GM12878 (cell line): Measurements from ENCODE around the gene LSAMP. TPM values are rescaled to one million over a fixed set of nuclear protein-coding genes. Genes with fewer than 3 reads are reported as not detected.

ENCODE experiments used
- ATAC-seq: fragments of 200-7000 bp; cut with Tn5 transposase; 3 replicates; pipeline ENCODE4 v1.9.1; 2020; ENCODE audit warnings: mild to moderate bottlenecking, moderate library complexity
- BruUV-seq: library from RNA; stranded (reverse); fragments of 400-500 nt; replicated peaks from 2 replicates; lab custom pipeline; 2021; lab: Mats Ljungman, UMichigan
- CTCF ChIA-PET: fragments of 300-600 bp; sonication (Branson Sonifier 250); formaldehyde crosslinking; extraction: SDS; loops from one replicate; lab custom pipeline; 2021; ENCODE audit warnings: inconsistent platforms; lab: Yijun Ruan, JAX
- POLR2A ChIA-PET: fragments of 350-600 bp; formaldehyde crosslinking; extraction: SDS; loops from one replicate; lab custom pipeline; 2021; ENCODE audit warnings: inconsistent platforms; lab: Charles Lee
- RAD21 ChIA-PET: fragments of 300-600 bp; sonication (Branson Sonifier 250); formaldehyde crosslinking; loops from one replicate; lab custom pipeline; 2023; ENCODE audit warnings: antibody characterized with exemption; ENCODE audit not compliant: unreplicated experiment; lab: Charles Lee
- SMC1A ChIA-PET: fragments of 300-600 bp; sonication (Branson Sonifier 250); formaldehyde crosslinking; loops from one replicate; lab custom pipeline; 2023; ENCODE audit not compliant: unreplicated experiment, uncharacterized antibody; lab: Charles Lee
- DNase-seq: peaks from one replicate; pipeline ENCODE4 v3.0.0-alpha.2; 2011; ENCODE audit warnings: low read depth, low spot score
- FAIRE-seq: peaks from 3 replicates; lab custom pipeline; 2011; peaks lifted over from hg19 to GRCh38; lab: Jason Lieb, UNC
- H2AFZ ChIP-seq: 2 replicates; pipeline ENCODE4 v1.6.0; 2011; ENCODE audit warnings: low read depth, low read length, control low read depth; ENCODE audit not compliant: control insufficient read depth
- H3K27ac ChIP-seq: 2 replicates; pipeline ENCODE4 v1.5.1; 2011; ENCODE audit warnings: control low read depth; ENCODE audit not compliant: control insufficient read depth, insufficient read depth
- H3K27me3 ChIP-seq, 2 experiments: replicated peaks in 1 of 2; 2 replicates each; pipeline versions ENCODE4 v1.6.0 to v1.6.1; 2011; ENCODE audit warnings: low read length in 1 of 2; ENCODE audit not compliant: control insufficient read depth in 2 of 2, insufficient read depth in 2 of 2
- H3K36me3 ChIP-seq, 2 experiments: 2 replicates each; pipeline ENCODE4 v1.5.1; 2011; ENCODE audit warnings: low read length in 1 of 2; ENCODE audit not compliant: control insufficient read depth in 2 of 2, insufficient read depth in 2 of 2
- H3K4me1 ChIP-seq: 2 replicates; pipeline ENCODE4 v1.6.1; 2011; ENCODE audit warnings: mild to moderate bottlenecking, low read length, moderate library complexity, mixed read lengths; ENCODE audit not compliant: control insufficient read depth, insufficient read depth
- H3K4me2 ChIP-seq: 2 replicates; pipeline ENCODE4 v1.6.0; 2011; ENCODE audit warnings: control low read depth; ENCODE audit not compliant: control insufficient read depth, insufficient read depth
- H3K4me3 ChIP-seq: fragments of 200-600 bp; sonication (generic); 2 replicates; pipeline ENCODE4 v1.5.1; 2016
- H3K79me2 ChIP-seq: 2 replicates; pipeline ENCODE4 v1.6.0; 2011; ENCODE audit warnings: low read length; ENCODE audit not compliant: control insufficient read depth, insufficient read depth
- H3K9ac ChIP-seq: 2 replicates; pipeline ENCODE4 v1.8.0; 2011; ENCODE audit warnings: low read length, control low read depth, mixed read lengths; ENCODE audit not compliant: control insufficient read depth, insufficient read depth
- H3K9me3 ChIP-seq: replicated peaks from 3 replicates; pipeline ENCODE4 v1.5.1; 2011; ENCODE audit warnings: mild to moderate bottlenecking, low read length; ENCODE audit not compliant: control insufficient read depth, insufficient read depth
- H4K20me1 ChIP-seq: 2 replicates; pipeline ENCODE4 v1.6.0; 2011; ENCODE audit not compliant: control insufficient read depth, insufficient read depth
- CEBPB ChIP-seq, 2 experiments: fragments of 150-350 bp in 1 of 2; IDR thresholded peaks; 2 replicates each; pipeline ENCODE4 v1.6.1; 2012 to 2014; ENCODE audit warnings: low read depth in 2 of 2, low read length in 2 of 2, borderline replicate concordance in 1 of 2, inconsistent platforms in 1 of 2
- CREB1 ChIP-seq: IDR thresholded peaks from 2 replicates; pipeline ENCODE4 v1.6.1; 2012; ENCODE audit warnings: low read depth, mild to moderate bottlenecking, inconsistent platforms
- CREM ChIP-seq: IDR thresholded peaks from 2 replicates; pipeline ENCODE4 v1.6.1; 2014; ENCODE audit warnings: antibody characterized with exemption, low read depth
- DPF2 ChIP-seq: fragments of 450-650 bp; IDR thresholded peaks from 2 replicates; pipeline ENCODE4 v1.6.1; 2017; ENCODE audit warnings: mild to moderate bottlenecking
- FOS ChIP-seq: IDR thresholded peaks from 3 replicates; pipeline ENCODE4 v1.6.1; 2011; ENCODE audit warnings: borderline replicate concordance; ENCODE audit not compliant: insufficient read length; ENCODE audit errors: extremely low read depth
- IRF4 ChIP-seq: IDR thresholded peaks from 2 replicates; pipeline ENCODE4 v1.6.1; 2011; ENCODE audit warnings: low read depth, low read length
- KAT2A ChIP-seq: conservative IDR thresholded peaks from 2 replicates; pipeline ENCODE4 v1.6.1; 2011; ENCODE audit warnings: low read depth, low read length; ENCODE audit not compliant: control insufficient read depth
- MTA2 ChIP-seq: fragments of 450-650 bp; IDR thresholded peaks from 2 replicates; pipeline ENCODE4 v1.6.1; 2016; ENCODE audit warnings: low read depth, mild to moderate bottlenecking, moderate library complexity
- NR2F1 ChIP-seq: fragments of 450-650 bp; conservative IDR thresholded peaks from 2 replicates; pipeline ENCODE4 v1.6.1; 2017; ENCODE audit warnings: mild to moderate bottlenecking
- SPI1 ChIP-seq: IDR thresholded peaks from 2 replicates; pipeline ENCODE4 v1.6.1; 2011; ENCODE audit warnings: low read depth, mild to moderate bottlenecking, low read length, moderate library complexity, borderline replicate concordance; ENCODE audit not compliant: insufficient read depth
- TCF12 ChIP-seq: IDR thresholded peaks from 2 replicates; pipeline ENCODE4 v1.6.1; 2011; ENCODE audit warnings: low read depth, mild to moderate bottlenecking, low read length
- YBX1 ChIP-seq: fragments of 450-650 bp; IDR thresholded peaks from 2 replicates; pipeline ENCODE4 v1.6.1; 2016; ENCODE audit warnings: antibody characterized with exemption
- ZNF274 ChIP-seq: IDR thresholded peaks from one replicate; pipeline ENCODE4 v1.8.0; 2011; ENCODE audit not compliant: insufficient read length, insufficient read depth
- WGBS: methylation state at CpG from one replicate; pipeline ENCODE4 v1.1.6; 2016; ENCODE audit warnings: low lambda C conversion rate; ENCODE audit not compliant: insufficient replicate concordance, insufficient coverage; ENCODE audit errors: missing lambda C conversion rate; 5-methylcytosine and 5-hydroxymethylcytosine counted together
- in situ Hi-C: fragments of 300-500 bp; cut with MboI; formaldehyde crosslinking; loops from 9 replicates; pipeline ENCODE4 v1.14.3; 2018; ENCODE audit warnings: mixed read lengths
- intact Hi-C: fragments of 100-400 bp; cut with micrococcal nuclease; formaldehyde crosslinking; loops from one replicate; pipeline ENCODE4 v1.14.2; 2022; ENCODE audit not compliant: unreplicated experiment
- polyA plus RNA-seq, 11 experiments: library from polyadenylated mRNA; depleted of rRNA in 4 of 11; unstranded in 6 of 11; stranded (reverse) in 5 of 11; fragments of >200 nt; fragmentation: Nextera tagmentation in 4 of 11; fragmentation: Illumina TruSeq in 1 of 11; extraction: Ambion mirVana in 4 of 11; extraction: Trizol in 1 of 11; gene quantifications; 1 replicate in 1 of 11; 2 replicates in 10 of 11; pipeline versions ENCODE4 v1.2.1 to v1.2.3, GENCODE V29; 2011 to 2016; ENCODE audit warnings: inconsistent platforms in 2 of 11, missing spikeins in 2 of 11, low read depth in 1 of 11
- total RNA-seq, 4 experiments: library from RNA; depleted of rRNA in 3 of 4; stranded (reverse); fragments of >200 nt in 3 of 4; fragmentation: Illumina TruSeq in 1 of 4; extraction: Trizol in 1 of 4; gene quantifications; 2 replicates each; pipeline versions ENCODE4 v1.2.1 to v1.2.3, GENCODE V29; 2013 to 2021
- TF ChIP-seq, protein P1 (sequence below): IDR thresholded peaks from 2 replicates; pipeline ENCODE4 v1.6.1; 2012; ENCODE audit warnings: low read length, inconsistent platforms
- TF ChIP-seq, protein P2 (sequence below): fragments of 450-650 bp; formaldehyde crosslinking; IDR thresholded peaks from 2 replicates; pipeline ENCODE4 v1.5.0; 2022; ENCODE audit warnings: mild to moderate bottlenecking, missing genetic modification characterization
- TF ChIP-seq, protein P3 (sequence below): IDR thresholded peaks from 2 replicates; pipeline ENCODE4 v1.6.1; 2011; ENCODE audit warnings: low read depth, low read length, improper control_type of control experiment, borderline replicate concordance

LSAMP gene
- total and polyA plus RNA-seq, 10 of the 15 experiments (the other 5 are each of a cell fraction or from before 2014, with no cell fraction given), result 2.0 to 12.7 (median 6.5) TPM

DNA sequence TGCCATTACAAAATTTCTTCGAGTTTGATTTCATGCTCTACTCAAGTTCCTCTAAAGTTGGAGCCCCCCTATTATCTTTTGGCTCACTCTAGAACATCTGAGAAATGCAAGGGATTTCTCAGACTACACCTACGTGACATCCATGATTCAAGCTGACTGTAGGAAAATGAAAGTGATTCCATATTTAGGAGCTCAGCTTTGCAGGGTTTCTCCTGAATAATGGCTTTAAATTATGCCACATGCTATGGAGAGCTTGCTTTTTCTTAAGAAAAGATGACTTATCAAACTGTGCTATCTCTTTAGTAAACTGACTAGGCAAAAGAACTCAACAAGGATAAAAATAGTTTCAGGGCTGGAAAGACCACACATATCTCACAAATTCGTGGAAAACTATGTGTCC, 292.1 kb downstream of the LSAMP start (continued):
- TF ChIP-seq, protein P1, sequence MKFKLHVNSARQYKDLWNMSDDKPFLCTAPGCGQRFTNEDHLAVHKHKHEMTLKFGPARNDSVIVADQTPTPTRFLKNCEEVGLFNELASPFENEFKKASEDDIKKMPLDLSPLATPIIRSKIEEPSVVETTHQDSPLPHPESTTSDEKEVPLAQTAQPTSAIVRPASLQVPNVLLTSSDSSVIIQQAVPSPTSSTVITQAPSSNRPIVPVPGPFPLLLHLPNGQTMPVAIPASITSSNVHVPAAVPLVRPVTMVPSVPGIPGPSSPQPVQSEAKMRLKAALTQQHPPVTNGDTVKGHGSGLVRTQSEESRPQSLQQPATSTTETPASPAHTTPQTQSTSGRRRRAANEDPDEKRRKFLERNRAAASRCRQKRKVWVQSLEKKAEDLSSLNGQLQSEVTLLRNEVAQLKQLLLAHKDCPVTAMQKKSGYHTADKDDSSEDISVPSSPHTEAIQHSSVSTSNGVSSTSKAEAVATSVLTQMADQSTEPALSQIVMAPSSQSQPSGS, result no peak
- TF ChIP-seq KAT2A, result no peak

DNA sequence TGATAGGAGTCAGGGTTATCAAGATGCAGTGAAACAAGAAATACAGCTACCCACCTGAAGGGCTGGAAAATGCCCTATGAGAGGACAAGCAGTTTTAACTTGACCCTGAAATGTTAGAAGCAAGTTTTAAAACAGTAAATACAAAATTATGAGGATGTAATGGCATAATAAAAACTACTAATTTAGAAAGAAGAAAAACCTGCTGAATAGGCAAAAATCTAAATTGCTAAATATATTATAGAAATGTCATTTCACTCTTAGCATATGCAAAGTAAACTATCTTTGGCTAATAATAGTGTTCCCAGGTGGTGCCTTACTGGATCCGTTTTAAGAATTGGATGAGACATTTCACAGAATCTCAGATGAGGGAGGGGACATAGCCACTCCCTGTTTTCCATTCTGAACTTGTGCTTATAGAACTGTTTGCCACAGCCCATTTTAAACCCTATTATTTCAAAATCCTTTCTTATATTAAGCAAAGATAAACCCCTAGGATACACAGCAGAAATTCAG, 294.6 kb downstream of the LSAMP start:
- FAIRE-seq (no peak), ATAC-seq (no peak), DNase-seq (no peak)
- in situ Hi-C loops (no loop called here), intact Hi-C loops (no loop called here)
- H4K20me1 ChIP-seq, result no peaks in the 10 kb centered on the region
- no TSS peak for BruUV-seq
- no peaks in the 10 kb centered on the region for H3K36me3 ChIP-seq
- WGBS, result 0% methylated on average over 1 of the region's 1 CpG
- no peak overlapping the region for H3K4me3 ChIP-seq
- no peaks in the 10 kb centered on the region for H3K4me1 ChIP-seq
- TF ChIP-seq CEBPB (IDR thresholded peaks at IDR 0.05; ENCODE audit: borderline replicate concordance in 1 of 2, low read depth in 2 of 2, low read length in 2 of 2), result no peak
- TF ChIP-seq ZNF274, result no peak
- TF ChIP-seq, protein P2, sequence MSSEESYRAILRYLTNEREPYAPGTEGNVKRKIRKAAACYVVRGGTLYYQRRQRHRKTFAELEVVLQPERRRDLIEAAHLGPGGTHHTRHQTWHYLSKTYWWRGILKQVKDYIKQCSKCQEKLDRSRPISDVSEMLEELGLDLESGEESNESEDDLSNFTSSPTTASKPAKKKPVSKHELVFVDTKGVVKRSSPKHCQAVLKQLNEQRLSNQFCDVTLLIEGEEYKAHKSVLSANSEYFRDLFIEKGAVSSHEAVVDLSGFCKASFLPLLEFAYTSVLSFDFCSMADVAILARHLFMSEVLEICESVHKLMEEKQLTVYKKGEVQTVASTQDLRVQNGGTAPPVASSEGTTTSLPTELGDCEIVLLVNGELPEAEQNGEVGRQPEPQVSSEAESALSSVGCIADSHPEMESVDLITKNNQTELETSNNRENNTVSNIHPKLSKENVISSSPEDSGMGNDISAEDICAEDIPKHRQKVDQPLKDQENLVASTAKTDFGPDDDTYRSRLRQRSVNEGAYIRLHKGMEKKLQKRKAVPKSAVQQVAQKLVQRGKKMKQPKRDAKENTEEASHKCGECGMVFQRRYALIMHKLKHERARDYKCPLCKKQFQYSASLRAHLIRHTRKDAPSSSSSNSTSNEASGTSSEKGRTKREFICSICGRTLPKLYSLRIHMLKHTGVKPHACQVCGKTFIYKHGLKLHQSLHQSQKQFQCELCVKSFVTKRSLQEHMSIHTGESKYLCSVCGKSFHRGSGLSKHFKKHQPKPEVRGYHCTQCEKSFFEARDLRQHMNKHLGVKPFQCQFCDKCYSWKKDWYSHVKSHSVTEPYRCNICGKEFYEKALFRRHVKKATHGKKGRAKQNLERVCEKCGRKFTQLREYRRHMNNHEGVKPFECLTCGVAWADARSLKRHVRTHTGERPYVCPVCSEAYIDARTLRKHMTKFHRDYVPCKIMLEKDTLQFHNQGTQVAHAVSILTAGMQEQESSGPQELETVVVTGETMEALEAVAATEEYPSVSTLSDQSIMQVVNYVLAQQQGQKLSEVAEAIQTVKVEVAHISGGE, result no peak
- no peak for TF ChIP-seq TCF12
- TF ChIP-seq CREB1, result no peak
- no peak for TF ChIP-seq DPF2
- TF ChIP-seq IRF4, result no peak
- no peak for TF ChIP-seq SPI1
- TF ChIP-seq CREM, result no peak
- TF ChIP-seq NR2F1, result no peak
- no peak for TF ChIP-seq FOS
- no peak for TF ChIP-seq MTA2
- no peak for TF ChIP-seq YBX1
- TF ChIP-seq, protein P3, sequence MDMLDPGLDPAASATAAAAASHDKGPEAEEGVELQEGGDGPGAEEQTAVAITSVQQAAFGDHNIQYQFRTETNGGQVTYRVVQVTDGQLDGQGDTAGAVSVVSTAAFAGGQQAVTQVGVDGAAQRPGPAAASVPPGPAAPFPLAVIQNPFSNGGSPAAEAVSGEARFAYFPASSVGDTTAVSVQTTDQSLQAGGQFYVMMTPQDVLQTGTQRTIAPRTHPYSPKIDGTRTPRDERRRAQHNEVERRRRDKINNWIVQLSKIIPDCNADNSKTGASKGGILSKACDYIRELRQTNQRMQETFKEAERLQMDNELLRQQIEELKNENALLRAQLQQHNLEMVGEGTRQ, result no peak
- ChIA-PET CTCF (interaction anchor here (0.6 to 1.6 kb wide), 2 partner anchors 13 to 23 kb away, joined by 3 to 4 read pairs; no protein-coding TSS in a partner anchor), RAD21 (interaction anchor here (0.7 kb wide), 1 partner anchor 117 kb away, joined by 3 read pairs; no protein-coding TSS in a partner anchor), POLR2A (no interaction called here), SMC1A (interaction anchor here (0.6 to 1.3 kb wide), 2 partner anchors 9 to 208 kb away, joined by 3 to 5 read pairs; no protein-coding TSS in a partner anchor)
- H2AFZ ChIP-seq, result no peak overlapping the region
- H3K4me2 ChIP-seq, result no peak overlapping the region
- no peak overlapping the region for H3K9ac ChIP-seq
- H3K9me3 ChIP-seq, result no peaks in the 10 kb centered on the region; the same call in 2 of the 3 replicates
- H3K27ac ChIP-seq, result no peak overlapping the region
- H3K27me3 ChIP-seq, result no peaks in the 10 kb centered on the region
- H3K79me2 ChIP-seq, result no peaks in the 10 kb centered on the region
